NCI-H1694 treated with DMSO at 0.1 percent for 48 hours (cell line): ENCODE results near the gene ADAM15.

Source experiments
- DNase-seq: peaks from one replicate; lab custom pipeline; 2025; lab: John Stamatoyannopoulos, UW

The ADAM15 gene

GRCh38 chr1:155030243-155030795, 20.8 kb upstream of the ADAM15 start:
- DNase-seq = no peak

GRCh38 chr1:155030899-155031298, 20.2 kb upstream of the ADAM15 start:
- DNase-seq = no peak

GRCh38 chr1:155032886-155033285, 18.2 kb upstream of the ADAM15 start:
- DNase-seq = no peak

DNA sequence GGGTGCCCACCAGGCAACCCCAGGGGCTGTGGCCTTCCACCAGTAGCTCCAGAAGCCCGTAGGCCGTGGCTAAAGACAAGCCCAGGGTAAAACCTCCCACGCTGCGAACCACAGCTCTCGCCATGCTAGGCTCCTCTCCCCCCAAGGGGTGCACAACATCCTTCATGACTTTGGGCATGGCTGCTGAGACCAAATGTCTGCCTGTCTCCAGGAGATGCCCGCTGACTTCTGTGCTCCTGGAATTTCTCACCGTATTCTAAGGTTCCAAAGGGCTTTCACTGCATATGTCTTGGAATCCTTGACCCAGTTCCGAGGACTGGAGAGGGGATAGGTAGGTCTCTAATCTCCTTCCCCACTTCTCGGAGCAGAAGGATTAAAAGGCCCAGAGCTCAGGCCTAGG, 17.6 kb upstream of the ADAM15 start, which contains the start of the genes DCST1 and DCST2:
TSS of gene DCST1 (plus strand) at position 301 of the 400 bp plus-strand sequence. CDS start 213 bp downstream, outside the sequence.
TSS of gene DCST2 (minus strand) at position 258 of the 400 bp plus-strand sequence. CDS start at position 178, 80 bp downstream.
- DNase-seq = no peak

DNA sequence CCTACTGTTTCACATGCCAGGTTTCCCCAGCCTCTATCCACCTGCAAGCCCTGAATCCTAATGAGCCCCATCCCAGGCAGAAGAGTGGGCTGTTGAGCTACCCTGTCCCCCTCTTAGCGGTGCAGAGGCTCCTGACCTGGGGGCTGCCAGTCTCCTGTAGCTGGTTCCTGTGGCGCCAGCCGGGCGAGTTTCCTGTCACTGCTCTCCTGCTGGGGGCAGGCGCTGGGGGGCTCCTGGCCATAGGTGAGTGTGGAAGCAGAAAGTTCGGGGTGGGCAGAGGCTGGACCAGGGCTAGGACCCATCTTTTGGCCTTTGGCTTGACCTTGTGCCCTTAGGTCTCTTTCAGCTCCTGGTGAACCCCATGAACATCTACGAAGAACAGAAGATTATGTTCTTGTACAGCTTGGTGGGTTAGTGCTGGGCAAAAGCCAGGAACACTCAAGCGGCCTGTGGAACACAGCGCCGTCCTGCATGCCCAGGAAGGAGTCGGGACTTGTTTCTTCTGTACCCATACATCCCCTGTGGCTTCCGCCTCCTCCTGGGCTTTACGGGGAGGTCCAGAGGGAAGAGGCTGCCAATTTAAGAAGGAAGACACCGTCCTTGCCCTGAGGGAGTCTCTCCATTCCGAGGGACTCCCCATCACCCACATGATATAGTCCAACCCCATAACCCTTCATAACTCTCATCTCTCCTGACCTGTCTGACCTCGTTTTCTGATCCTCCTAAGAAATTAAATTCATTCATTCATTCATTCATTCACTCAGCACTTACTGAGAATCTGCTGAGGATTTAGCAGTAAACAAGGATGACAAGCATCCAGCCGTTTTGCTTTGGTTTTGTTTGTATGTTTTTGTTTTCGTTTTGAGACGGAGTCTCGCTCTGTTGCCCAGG, 16.6 kb upstream of the ADAM15 start:
- DNase-seq = no peak

- no peak for DNase-seq
These were observed 15.2 kb upstream of the ADAM15 start for GRCh38 chr1:155035936-155036335.

DNA sequence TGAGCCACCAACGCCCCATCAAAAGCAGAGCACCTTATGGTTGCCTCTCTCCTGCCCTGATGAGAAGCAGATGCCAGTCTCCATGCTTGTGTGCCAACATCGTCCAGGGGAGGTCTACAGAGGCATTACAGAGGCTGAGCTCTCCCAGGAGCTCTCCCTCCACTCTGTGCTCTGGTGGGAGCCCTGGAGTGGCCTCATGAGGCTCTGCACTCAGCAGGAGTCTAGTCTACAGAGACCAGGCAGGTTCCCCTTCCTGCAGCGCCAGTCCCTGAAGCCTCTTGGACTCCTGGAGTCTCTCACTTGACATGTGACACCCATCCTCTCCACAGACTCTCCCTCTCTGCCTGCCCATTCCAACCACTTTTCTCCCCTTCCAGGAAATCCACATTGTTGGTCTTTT, 14.1 kb upstream of the ADAM15 start:
- no peak for DNase-seq

GRCh38 chr1:155037851-155038441, 13.2 kb upstream of the ADAM15 start:
- DNase-seq = no peak

DNA sequence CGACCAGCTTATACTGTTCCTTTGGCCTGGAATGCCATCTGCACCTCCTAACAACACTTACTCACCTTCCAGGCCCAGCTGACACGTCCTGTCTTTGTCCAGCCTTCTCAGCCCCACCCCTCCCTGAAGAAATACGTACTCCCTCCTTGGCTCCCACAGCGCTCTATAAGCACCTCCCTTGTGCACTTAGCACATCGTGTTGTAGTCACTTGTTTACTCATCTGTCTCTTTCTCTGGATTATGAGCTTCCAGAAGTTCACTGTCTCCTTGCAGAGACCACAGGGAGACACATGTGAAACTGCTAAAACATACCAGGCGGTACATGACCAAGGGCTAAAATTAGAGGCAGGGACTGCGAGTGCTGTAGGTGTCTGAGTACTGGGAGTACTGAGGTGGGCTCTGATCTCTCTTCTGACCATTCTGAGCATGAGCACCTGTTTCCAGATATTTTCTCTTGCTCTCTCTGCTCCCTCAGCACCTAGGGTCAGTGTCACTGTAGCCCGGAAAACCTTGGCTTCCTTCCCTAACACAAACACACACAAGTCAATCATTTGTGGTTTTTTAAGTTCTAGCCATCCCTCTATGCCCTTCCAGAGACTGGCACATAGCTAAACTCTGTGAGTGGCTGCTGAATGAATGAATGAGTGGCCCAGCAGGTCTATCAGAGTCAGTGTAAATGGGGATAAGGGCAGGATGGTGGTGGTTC, 12.4 kb upstream of the ADAM15 start:
- no peak for DNase-seq

GRCh38 chr1:155039308-155039669, 11.8 kb upstream of the ADAM15 start:
- no peak for DNase-seq

DNA sequence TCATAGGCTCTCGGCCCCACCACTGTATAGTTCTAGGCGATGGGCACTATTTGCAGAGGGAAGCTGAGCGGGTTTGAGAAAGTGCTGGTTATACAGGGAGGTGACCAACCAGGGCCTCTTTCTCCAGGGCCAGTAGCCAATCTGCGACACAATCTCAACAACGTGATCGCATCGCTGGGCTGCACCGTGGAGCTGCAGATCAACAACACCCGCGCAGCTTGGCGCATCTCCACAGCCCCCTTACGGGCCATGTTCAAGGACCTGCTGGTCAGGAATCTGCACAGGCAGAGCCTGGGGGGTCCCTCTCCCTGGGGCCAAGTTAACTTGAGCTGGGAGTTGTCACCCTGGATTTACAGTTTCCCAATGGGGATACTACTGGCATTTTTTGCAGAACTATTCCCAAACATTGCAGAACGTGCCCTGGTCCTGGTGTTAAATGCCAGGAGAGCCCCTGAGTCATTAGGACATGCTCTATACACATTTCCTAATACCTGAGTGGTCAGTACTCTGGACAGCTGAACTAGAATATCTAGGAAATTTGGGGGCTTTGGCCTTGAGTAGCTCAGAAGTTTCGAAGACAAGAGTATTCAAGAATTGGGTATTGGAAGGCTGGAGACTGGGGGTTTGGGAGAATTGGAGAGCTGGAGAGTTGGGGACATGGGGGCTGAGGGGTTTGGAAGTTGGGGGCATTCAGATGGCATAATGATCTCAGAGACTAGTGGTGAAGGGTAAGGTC, 10.6 kb upstream of the ADAM15 start:
- no peak for DNase-seq

DNA sequence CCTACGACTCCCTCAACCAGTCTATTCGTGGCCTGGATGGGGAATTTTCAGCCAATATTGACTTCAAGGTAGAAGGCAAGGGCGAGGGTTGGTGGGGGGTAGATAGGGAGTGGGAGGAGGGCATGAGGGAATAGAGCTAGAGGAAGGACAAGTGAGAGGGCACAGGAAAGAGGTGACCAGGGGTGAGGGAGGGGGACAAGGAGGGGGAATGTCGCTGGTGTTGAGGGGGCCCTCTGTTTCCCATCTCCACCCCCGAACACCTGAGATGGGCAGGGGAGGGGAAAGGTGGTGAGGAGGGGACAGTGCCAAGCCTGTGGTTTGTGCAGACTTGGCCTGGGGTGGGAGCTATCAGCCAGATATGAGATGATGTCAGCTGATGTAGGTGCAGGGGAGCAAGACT, 8.3 kb upstream of the ADAM15 start:
- no peak for DNase-seq

GRCh38 chr1:155043301-155043702, 7.8 kb upstream of the ADAM15 start:
- no peak for DNase-seq

- no peak for DNase-seq
These were observed 7.3 kb upstream of the ADAM15 start for GRCh38 chr1:155043793-155044192.

GRCh38 chr1:155044365-155044764, 6.8 kb upstream of the ADAM15 start:
- DNase-seq = no peak

DNA sequence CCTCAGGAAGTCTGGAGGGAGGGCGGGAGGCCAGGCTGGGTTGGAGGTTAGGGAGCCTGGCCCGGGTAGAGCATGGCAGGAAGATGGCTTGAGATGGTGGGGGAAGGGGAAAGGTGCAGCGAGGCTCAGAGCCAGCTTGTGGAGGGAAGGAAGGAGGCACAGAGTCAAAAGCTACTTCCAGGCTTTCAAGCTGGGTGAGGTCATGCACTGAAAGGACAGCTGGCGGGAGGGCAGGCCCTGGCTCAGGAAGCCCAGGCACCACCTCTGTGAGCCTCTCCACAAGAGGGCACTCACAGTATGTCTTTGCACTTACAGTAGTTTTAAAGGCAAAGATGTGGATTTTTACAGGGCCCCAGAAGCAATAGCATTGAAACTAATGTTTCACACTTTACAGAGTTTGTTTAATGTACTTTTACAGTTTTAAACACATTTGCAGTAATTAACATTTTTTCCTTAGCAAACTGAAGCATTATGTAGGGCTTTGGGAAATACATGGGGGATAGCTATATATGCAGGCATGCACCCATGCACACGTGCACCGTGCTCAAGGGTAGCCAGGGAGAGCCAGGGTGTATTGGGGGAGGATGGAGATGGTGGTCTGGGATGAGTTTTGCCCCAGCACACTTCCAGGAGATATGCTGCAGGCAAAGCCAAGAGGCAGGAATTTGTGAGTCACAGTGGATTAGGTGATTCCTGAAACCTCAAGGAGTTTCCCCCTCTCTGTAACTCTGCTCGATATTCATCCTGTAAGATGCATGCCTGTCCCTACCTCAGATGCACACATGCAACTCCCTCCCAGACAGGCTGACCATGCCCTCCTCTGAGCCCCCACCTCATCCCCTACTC, 6.1 kb upstream of the ADAM15 start:
- peak; percentile 79 for DNase-seq

GRCh38 chr1:155048449-155049334, 2.4 kb upstream of the ADAM15 start:
- no peak for DNase-seq

DNA sequence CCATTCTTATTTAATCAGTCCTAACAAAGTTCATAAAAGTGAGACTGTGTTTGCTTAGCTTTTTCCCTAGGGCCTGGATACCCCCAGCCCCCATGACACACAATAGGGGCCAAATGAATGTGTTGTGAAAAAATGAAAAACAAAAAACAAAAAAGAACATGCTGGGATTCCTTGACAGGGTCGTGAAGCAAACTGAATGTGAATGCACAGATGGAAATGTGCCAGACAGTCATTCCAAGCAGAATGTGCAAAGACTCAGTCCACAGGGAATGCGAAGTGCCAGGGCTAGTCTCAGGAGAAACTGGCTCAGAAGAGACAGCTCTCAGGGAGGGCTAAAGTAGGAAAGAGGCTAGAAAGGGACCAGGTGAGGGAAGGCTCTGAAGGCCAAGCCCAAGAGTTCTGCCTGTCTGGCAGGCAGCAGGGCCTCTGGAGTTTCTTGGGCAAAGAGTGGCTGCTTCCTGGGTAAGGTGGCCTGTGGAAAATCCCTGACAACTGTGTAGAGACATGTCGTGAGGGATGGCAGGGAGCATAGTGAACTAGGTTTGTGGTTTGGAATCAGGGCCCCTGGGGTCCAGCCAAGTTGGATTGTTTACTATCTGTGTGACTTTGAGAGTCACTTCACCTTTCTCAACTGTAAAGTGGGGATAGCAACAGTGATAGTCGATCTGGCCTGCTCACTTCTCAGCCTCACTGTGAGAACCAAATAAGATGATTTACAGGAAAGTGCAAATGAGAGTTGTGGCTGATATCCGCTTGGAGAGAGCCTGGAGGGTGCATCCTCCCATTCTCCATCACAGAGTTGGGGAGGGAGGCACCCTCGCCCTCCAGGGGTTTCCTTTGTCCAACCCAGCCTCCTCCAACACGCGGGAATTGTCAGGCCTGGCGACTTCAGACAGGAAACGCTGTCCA, 1.2 kb upstream of the ADAM15 start:
- DNase-seq = no peak

DNA sequence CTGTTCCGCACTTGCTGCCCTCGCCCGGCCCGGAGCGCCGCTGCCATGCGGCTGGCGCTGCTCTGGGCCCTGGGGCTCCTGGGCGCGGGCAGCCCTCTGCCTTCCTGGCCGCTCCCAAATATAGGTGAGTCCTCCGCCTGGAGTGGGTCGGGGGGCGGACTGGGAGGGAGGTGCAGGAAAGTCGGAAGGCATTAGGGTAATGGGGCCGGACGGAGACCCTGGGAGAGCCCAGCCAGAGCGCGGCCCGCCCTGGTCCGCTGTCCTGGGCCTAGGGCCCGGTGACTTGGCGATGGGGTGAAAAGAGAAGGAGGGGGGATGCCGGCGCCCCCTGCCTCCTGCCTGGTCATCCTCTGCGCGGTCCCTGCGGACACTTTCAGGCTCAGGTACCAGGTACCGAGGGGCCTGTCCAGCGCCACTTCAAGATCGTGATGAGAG, 243 bp downstream of the ADAM15 start:
- DNase-seq = no peak
